Thymus (tissue), 11 donors: ENCODE results near the gene UHRF1. TPM values are rescaled to one million over a fixed set of nuclear protein-coding genes. Genes with fewer than 3 reads are reported as not detected.
"Not testable (repeated sequence)": the region's sequence is repeated elsewhere in the genome, so short reads cannot be mapped to it uniquely, and the experiment has no call there.

Experiments
- DNase-seq, 9 donors: peaks; one replicate each; pipeline ENCODE4 v3.0.0-alpha.2; 2013; ENCODE audit warnings: low spot score in 9 of 9, low read depth in 6 of 9, missing footprints in 1 of 9
- H3K27ac ChIP-seq, 2 donors: one replicate each; pipeline ENCODE4 v1.5.1; 2013; ENCODE audit warnings: control low read depth in 1 of 2, low read depth in 1 of 2, low read length in 1 of 2, mild to moderate bottlenecking in 1 of 2, moderate library complexity in 1 of 2
- H3K27me3 ChIP-seq, 2 donors: one replicate each; pipeline ENCODE4 v1.5.1; 2013; ENCODE audit warnings: low read length in 1 of 2; ENCODE audit not compliant: control insufficient read depth in 2 of 2, insufficient read depth in 1 of 2
- H3K36me3 ChIP-seq, 2 donors: one replicate each; pipeline ENCODE4 v1.5.1; 2013; ENCODE audit warnings: low read length in 1 of 2, mild to moderate bottlenecking in 1 of 2, moderate library complexity in 1 of 2; ENCODE audit not compliant: control insufficient read depth in 2 of 2, insufficient read depth in 2 of 2
- H3K4me1 ChIP-seq, 2 donors: one replicate each; pipeline ENCODE4 v1.5.1; 2013; ENCODE audit warnings: low read length in 2 of 2; ENCODE audit not compliant: control insufficient read depth in 2 of 2, insufficient read depth in 2 of 2
- H3K4me3 ChIP-seq, 2 donors: one replicate each; pipeline ENCODE4 v1.5.1; 2013; ENCODE audit warnings: low read length in 2 of 2, control low read depth in 1 of 2, mild to moderate bottlenecking in 1 of 2
- H3K9me3 ChIP-seq, 2 donors: one replicate each; pipeline ENCODE4 v1.5.1; 2013; ENCODE audit warnings: low read length in 1 of 2, mild to moderate bottlenecking in 1 of 2; ENCODE audit not compliant: control insufficient read depth in 2 of 2, insufficient read depth in 1 of 2
- WGBS: extraction: QIAGEN DNeasy Blood & Tissue Kit; methylation state at CpG from one replicate; pipeline ENCODE4 v1.1.7; 2013; 5-methylcytosine and 5-hydroxymethylcytosine counted together
- polyA plus RNA-seq: library from polyadenylated mRNA; stranded (reverse); fragments of 200-250 nt; gene quantifications from one replicate; pipeline ENCODE4 v1.2.3, GENCODE V29; 2013
- total RNA-seq: library from RNA; stranded (reverse); fragments of 120-200 nt; gene quantifications from one replicate; pipeline ENCODE4 v1.2.4, GENCODE V29; 2013
- donor health status: healthy.

The UHRF1 gene
- total and polyA plus RNA-seq, 2 donors, result 4.3 to 71.7 TPM

GRCh38 chr19:4970558-4971423 lies 61.5 kb downstream of the UHRF1 start:
- Histone ChIP-seq H3K4me1 (peaks cover 16 to 43% of the 10 kb centered on the region in 2 donors), H3K36me3 (peaks cover 2 to 3% of the 10 kb centered on the region in 2 donors), H3K27ac (peak overlapping the region; percentile 31 to 51), H3K9me3 (peaks cover 0 to 11% of the 10 kb centered on the region in 2 donors), H3K4me3 (peak overlapping the region; percentile 68 to 85), H3K27me3 (peaks cover 0 to 19% of the 10 kb centered on the region in 2 donors)
- peak in 3 of 9 donors; percentile 9 to 50 (median 36) for DNase-seq
- WGBS, result 41% methylated on average over 31 of the region's 31 CpGs

- Histone ChIP-seq H3K9me3 (peaks cover 0 to 11% of the 10 kb centered on the region in 2 donors), H3K27ac (no peak overlapping the region), H3K36me3 (peaks cover 1 to 3% of the 10 kb centered on the region in 2 donors), H3K27me3 (peaks cover 0 to 19% of the 10 kb centered on the region in 2 donors), H3K4me3 (peak overlapping the region; percentile 68 to 85), H3K4me1 (peaks cover 16 to 46% of the 10 kb centered on the region in 2 donors)
- DNase-seq, result peak in 6 of 9 donors; percentile 36 to 75 (median 46)
- 48% methylated on average over 10 of the region's 10 CpGs for WGBS
These were observed 62.1 kb downstream of the UHRF1 start for GRCh38 chr19:4971424-4971793.

GRCh38 chr19:4971816-4972495 lies 62.7 kb downstream of the UHRF1 start:
- Histone ChIP-seq H3K4me1 (peaks cover 16 to 51% of the 10 kb centered on the region in 2 donors), H3K27me3 (peaks cover 0 to 19% of the 10 kb centered on the region in 2 donors), H3K27ac (no peak overlapping the region), H3K9me3 (peaks cover 0 to 11% of the 10 kb centered on the region in 2 donors), H3K4me3 (no peak overlapping the region), H3K36me3 (peaks cover 3% of the 10 kb centered on the region in 2 donors)
- no peak for DNase-seq
- WGBS, result 95% methylated on average over 19 of the region's 19 CpGs

GRCh38 chr19:4972509-4973230 lies 63.4 kb downstream of the UHRF1 start:
- Histone ChIP-seq H3K27me3 (peaks cover 0 to 19% of the 10 kb centered on the region in 2 donors), H3K9me3 (peaks cover 0 to 11% of the 10 kb centered on the region in 2 donors), H3K36me3 (peaks cover 10% of the 10 kb centered on the region in 2 donors), H3K27ac (peak overlapping the region in 1 of 2 donors; percentile 31), H3K4me1 (peaks cover 16 to 54% of the 10 kb centered on the region in 2 donors), H3K4me3 (no peak overlapping the region)
- WGBS, result 95% methylated on average over 12 of the region's 12 CpGs
- no peak for DNase-seq

- no peak for DNase-seq
- H3K27ac ChIP-seq, result peak overlapping the region in 1 of 2 donors; percentile 31
- WGBS, result 92% methylated on average over 14 of the region's 14 CpGs
These were observed 65.7 kb downstream of the UHRF1 start for GRCh38 chr19:4974880-4975469.

GRCh38 chr19:4975601-4976000 lies 66.3 kb downstream of the UHRF1 start:
- Histone ChIP-seq H3K36me3 (peaks cover 15% of the 10 kb centered on the region in 2 donors), H3K9me3 (peaks cover 0 to 11% of the 10 kb centered on the region in 2 donors), H3K4me1 (peaks cover 18 to 50% of the 10 kb centered on the region in 2 donors)
- WGBS, result 95% methylated on average over 13 of the region's 13 CpGs
- H3K27me3 ChIP-seq, DNase-seq, H3K27ac ChIP-seq, H3K4me3 ChIP-seq: not testable (repeated sequence)

More at GRCh38 chr19:4974880-4975469, 65.7 kb downstream of the UHRF1 start:
- H3K27me3 ChIP-seq, result peaks cover 0 to 13% of the 10 kb centered on the region in 2 donors
- H3K4me3 ChIP-seq, result no peak overlapping the region
- peaks cover 15% of the 10 kb centered on the region in 2 donors for H3K36me3 ChIP-seq
- peaks cover 0 to 11% of the 10 kb centered on the region in 2 donors for H3K9me3 ChIP-seq
- H3K4me1 ChIP-seq, result peaks cover 24 to 56% of the 10 kb centered on the region in 2 donors

- no peaks in the 10 kb centered on the region for H3K27me3 ChIP-seq
- peaks cover 0 to 4% of the 10 kb centered on the region in 2 donors for H3K9me3 ChIP-seq
- no peak overlapping the region for H3K4me3 ChIP-seq
- DNase-seq, result peak in 1 of 9 donors; percentile 47
- peaks cover 12 to 15% of the 10 kb centered on the region in 2 donors for H3K36me3 ChIP-seq
- peak overlapping the region in 1 of 2 donors; percentile 87 for H3K27ac ChIP-seq
- peaks cover 17 to 48% of the 10 kb centered on the region in 2 donors for H3K4me1 ChIP-seq
- WGBS, result 83% methylated on average over 33 of the region's 33 CpGs
These were observed 67.3 kb downstream of the UHRF1 start for GRCh38 chr19:4976401-4977298.
